HEK293 (cell line): ENCODE data around the gene CAMTA2.
A peak's percentile ranks its signal among the peaks of the same experiment; 100 is the strongest.

Experiments used
- BCL11A ChIP-seq: fragments of 450-650 bp; formaldehyde crosslinking; IDR thresholded peaks from 2 replicates; pipeline ENCODE4 v1.5.1; 2016; ENCODE audit warnings: low read depth, missing biosample characterization, missing genetic modification characterization
- GLIS2 ChIP-seq: fragments of 450-650 bp; formaldehyde crosslinking; IDR thresholded peaks from 2 replicates; pipeline ENCODE4 v1.5.1; 2016; ENCODE audit warnings: missing biosample characterization, missing genetic modification characterization
- IKZF3 ChIP-seq: fragments of 450-650 bp; IDR thresholded peaks from 2 replicates; pipeline ENCODE4 v1.5.0; 2018; ENCODE audit warnings: missing biosample characterization, mild to moderate bottlenecking, missing genetic modification characterization, moderate library complexity
- INSM2 ChIP-seq: fragments of 450-650 bp; formaldehyde crosslinking; IDR thresholded peaks from 2 replicates; pipeline ENCODE4 v1.5.1; 2016; ENCODE audit warnings: missing biosample characterization, missing genetic modification characterization
- KLF8 ChIP-seq: fragments of 450-650 bp; formaldehyde crosslinking; IDR thresholded peaks from 2 replicates; pipeline ENCODE4 v1.5.1; 2016; ENCODE audit warnings: missing biosample characterization, missing genetic modification characterization
- MYNN ChIP-seq: fragments of 450-650 bp; formaldehyde crosslinking; IDR thresholded peaks from 2 replicates; pipeline ENCODE4 v1.5.1; 2016; ENCODE audit warnings: missing biosample characterization, missing genetic modification characterization, borderline replicate concordance
- OSR2 ChIP-seq: fragments of 450-650 bp; formaldehyde crosslinking; IDR thresholded peaks from 2 replicates; pipeline ENCODE4 v1.5.1; 2016; ENCODE audit warnings: missing biosample characterization, missing genetic modification characterization
- SALL2 ChIP-seq: fragments of 450-650 bp; formaldehyde crosslinking; IDR thresholded peaks from 2 replicates; pipeline ENCODE4 v1.5.0; 2017; ENCODE audit warnings: missing biosample characterization, mild to moderate bottlenecking, missing genetic modification characterization, borderline replicate concordance
- SCRT1 ChIP-seq: fragments of 450-650 bp; formaldehyde crosslinking; IDR thresholded peaks from 2 replicates; pipeline ENCODE4 v1.5.1; 2016; ENCODE audit warnings: missing biosample characterization, missing genetic modification characterization, borderline replicate concordance
- TCF7L2 ChIP-seq: IDR thresholded peaks from 2 replicates; pipeline ENCODE4 v1.6.1; 2011; ENCODE audit warnings: low read depth, mild to moderate bottlenecking, inconsistent platforms, low read length, moderate library complexity, borderline replicate concordance
- TRIM28 ChIP-seq: IDR thresholded peaks from 2 replicates; pipeline ENCODE4 v1.6.1; 2011; ENCODE audit warnings: low read length, control low read depth, borderline replicate concordance
- ZBTB1 ChIP-seq: fragments of 450-650 bp; formaldehyde crosslinking; IDR thresholded peaks from 2 replicates; pipeline ENCODE4 v1.5.1; 2016; ENCODE audit warnings: missing biosample characterization, missing genetic modification characterization
- ZBTB26 ChIP-seq: fragments of 450-650 bp; formaldehyde crosslinking; optimal IDR thresholded peaks from 2 replicates; pipeline ENCODE3; 2016; ENCODE audit warnings: missing biosample characterization, mild to moderate bottlenecking, missing genetic modification characterization
- ZBTB48 ChIP-seq: fragments of 450-650 bp; formaldehyde crosslinking; IDR thresholded peaks from 2 replicates; pipeline ENCODE4 v1.5.1; 2016; ENCODE audit warnings: missing biosample characterization, missing genetic modification characterization
- ZIC2 ChIP-seq: fragments of 450-650 bp; formaldehyde crosslinking; IDR thresholded peaks from 2 replicates; pipeline ENCODE4 v1.5.1; 2016; ENCODE audit warnings: missing biosample characterization, missing genetic modification characterization
- ZNF16 ChIP-seq: fragments of 450-650 bp; formaldehyde crosslinking; IDR thresholded peaks from 2 replicates; pipeline ENCODE4 v1.5.1; 2016; ENCODE audit warnings: low read depth, missing biosample characterization, missing genetic modification characterization
- ZNF2 ChIP-seq: fragments of 450-650 bp; formaldehyde crosslinking; IDR thresholded peaks from 2 replicates; pipeline ENCODE4 v1.5.1; 2016; ENCODE audit warnings: missing biosample characterization, missing genetic modification characterization
- ZNF214 ChIP-seq: fragments of 450-650 bp; formaldehyde crosslinking; IDR thresholded peaks from 2 replicates; pipeline ENCODE4 v1.5.1; 2017; ENCODE audit warnings: missing biosample characterization, mild to moderate bottlenecking, missing genetic modification characterization, borderline replicate concordance
- ZNF292 ChIP-seq: fragments of 450-650 bp; formaldehyde crosslinking; IDR thresholded peaks from 2 replicates; pipeline ENCODE4 v1.5.1; 2016; ENCODE audit warnings: low read depth, missing biosample characterization, missing genetic modification characterization, borderline replicate concordance
- ZNF341 ChIP-seq: fragments of 450-650 bp; formaldehyde crosslinking; IDR thresholded peaks from 2 replicates; pipeline ENCODE4; 2016; ENCODE audit warnings: low read depth, missing biosample characterization, missing genetic modification characterization
- ZNF391 ChIP-seq: fragments of 450-650 bp; formaldehyde crosslinking; IDR thresholded peaks from 2 replicates; pipeline ENCODE4 v1.5.1; 2016; ENCODE audit warnings: low read depth, missing biosample characterization, missing genetic modification characterization, borderline replicate concordance
- ZNF394 ChIP-seq: fragments of 450-650 bp; formaldehyde crosslinking; IDR thresholded peaks from 2 replicates; pipeline ENCODE4 v1.5.1; 2016; ENCODE audit warnings: missing biosample characterization, missing genetic modification characterization, mild to moderate bottlenecking, moderate library complexity, borderline replicate concordance
- ZNF398 ChIP-seq: fragments of 450-650 bp; formaldehyde crosslinking; IDR thresholded peaks from 2 replicates; pipeline ENCODE4 v1.5.1; 2017; ENCODE audit warnings: missing biosample characterization, missing genetic modification characterization
- ZNF433 ChIP-seq: fragments of 450-650 bp; formaldehyde crosslinking; IDR thresholded peaks from 2 replicates; pipeline ENCODE4 v1.5.1; 2016; ENCODE audit warnings: missing biosample characterization, missing genetic modification characterization, low read depth
- ZNF544 ChIP-seq: fragments of 450-650 bp; formaldehyde crosslinking; IDR thresholded peaks from 2 replicates; pipeline ENCODE4 v1.5.0; 2017; ENCODE audit warnings: missing biosample characterization, missing genetic modification characterization
- ZNF626 ChIP-seq: fragments of 450-650 bp; sonication (Bioruptor Pico); formaldehyde crosslinking; IDR thresholded peaks from 2 replicates; pipeline ENCODE4 v1.5.1; 2018; ENCODE audit warnings: missing biosample characterization, missing genetic modification characterization, inconsistent platforms
- ZNF660 ChIP-seq: fragments of 450-650 bp; IDR thresholded peaks from 2 replicates; pipeline ENCODE4 v1.5.1; 2018; ENCODE audit warnings: missing biosample characterization, mild to moderate bottlenecking, missing genetic modification characterization
- ZNF76 ChIP-seq: fragments of 450-650 bp; formaldehyde crosslinking; IDR thresholded peaks from 2 replicates; pipeline ENCODE4; 2016; ENCODE audit warnings: low read depth, missing biosample characterization, missing genetic modification characterization, borderline replicate concordance
- ZNF776 ChIP-seq: fragments of 450-650 bp; formaldehyde crosslinking; IDR thresholded peaks from 2 replicates; pipeline ENCODE4 v1.5.0; 2017; ENCODE audit warnings: missing biosample characterization, missing genetic modification characterization, borderline replicate concordance
- ZNF777 ChIP-seq: fragments of 450-650 bp; formaldehyde crosslinking; IDR thresholded peaks from 2 replicates; pipeline ENCODE4 v1.5.1; 2017; ENCODE audit warnings: missing biosample characterization, missing genetic modification characterization, borderline replicate concordance
- ZNF830 ChIP-seq: fragments of 450-650 bp; IDR thresholded peaks from 2 replicates; pipeline ENCODE4 v1.5.0; 2018; ENCODE audit warnings: missing biosample characterization, missing genetic modification characterization, low read depth, mild to moderate bottlenecking, moderate library complexity
- ZSCAN18 ChIP-seq: fragments of 450-650 bp; formaldehyde crosslinking; IDR thresholded peaks from 2 replicates; pipeline ENCODE4 v1.5.1; 2016; ENCODE audit warnings: missing biosample characterization, missing genetic modification characterization
- TF ChIP-seq, protein P1 (sequence below): fragments of 450-650 bp; formaldehyde crosslinking; IDR thresholded peaks from 2 replicates; pipeline ENCODE4 v1.5.1; 2016; ENCODE audit warnings: missing biosample characterization, missing genetic modification characterization

CAMTA2 gene

GRCh38 chr17:4998027-4998731 lies 10.7 kb upstream of the CAMTA2 start (continued):
- TF ChIP-seq TRIM28 (no peak), ZNF660 (no peak), ZNF292 (no peak), TCF7L2 (no peak), GLIS2 (peak; percentile 93), SCRT1 (no peak), ZNF777 (tag by site-specific recombination) (no peak), ZNF391 (tag by site-specific recombination) (no peak), ZNF544 (no peak), MYNN (tag by site-specific recombination) (no peak), ZSCAN18 (tag by site-specific recombination) (no peak), OSR2 (tag by site-specific recombination) (no peak), ZNF626 (tag by site-specific recombination) (no peak), ZIC2 (peak; percentile 41; the same call in 1 of the 2 replicates), SALL2 (tag by site-specific recombination) (no peak), ZNF341 (peak; percentile 80), ZNF214 (tag by site-specific recombination) (no peak), KLF8 (0 out of 2 replicates have a peak, but pooled peaks have one; percentile 10), BCL11A (tag by site-specific recombination) (no peak), ZBTB1 (tag by site-specific recombination) (no peak), ZBTB48 (tag by site-specific recombination) (peak; percentile 51; the same call in 1 of the 2 replicates), ZNF2 (tag by site-specific recombination) (no peak), IKZF3 (tag by site-specific recombination) (no peak), INSM2 (tag by site-specific recombination) (no peak), ZNF776 (no peak), ZNF394 (tag by site-specific recombination) (peak; percentile 92; the same call in 1 of the 2 replicates), ZNF76 (tag by site-specific recombination) (no peak), ZNF433 (tag by site-specific recombination) (no peak), ZNF16 (tag by site-specific recombination) (no peak), ZNF830 (tag by site-specific recombination) (no peak), ZNF398 (no peak; the same call in 1 of the 2 replicates), ZBTB26 (tag by site-specific recombination) (peak; percentile 1)
- TF ChIP-seq, protein P1, sequence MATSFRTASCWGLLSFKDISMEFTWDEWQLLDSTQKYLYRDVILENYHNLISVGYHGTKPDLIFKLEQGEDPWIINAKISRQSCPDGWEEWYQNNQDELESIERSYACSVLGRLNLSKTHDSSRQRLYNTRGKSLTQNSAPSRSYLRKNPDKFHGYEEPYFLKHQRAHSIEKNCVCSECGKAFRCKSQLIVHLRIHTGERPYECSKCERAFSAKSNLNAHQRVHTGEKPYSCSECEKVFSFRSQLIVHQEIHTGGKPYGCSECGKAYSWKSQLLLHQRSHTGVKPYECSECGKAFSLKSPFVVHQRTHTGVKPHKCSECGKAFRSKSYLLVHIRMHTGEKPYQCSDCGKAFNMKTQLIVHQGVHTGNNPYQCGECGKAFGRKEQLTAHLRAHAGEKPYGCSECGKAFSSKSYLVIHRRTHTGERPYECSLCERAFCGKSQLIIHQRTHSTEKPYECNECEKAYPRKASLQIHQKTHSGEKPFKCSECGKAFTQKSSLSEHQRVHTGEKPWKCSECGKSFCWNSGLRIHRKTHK (tag by site-specific recombination), result no peak
